OCI-LY1 (cell line): ENCODE data around the gene RILP.
"Not testable (repeated sequence)": the region's sequence is repeated elsewhere in the genome, so short reads cannot be mapped to it uniquely, and the experiment has no call there.

Experiments
- H2AFZ ChIP-seq: fragments of 200-600 bp; sonication (generic), shearing (Covaris generic); 2 replicates; pipeline ENCODE4 v1.6.0; 2014; ENCODE audit warnings: antibody characterized with exemption, mild to moderate bottlenecking, low read length
- H3F3A ChIP-seq: fragments of 200-600 bp; sonication (generic), shearing (Covaris generic); 2 replicates; pipeline ENCODE4 v1.6.0; 2014; ENCODE audit warnings: mild to moderate bottlenecking, antibody characterized with exemption, low read length, moderate library complexity; ENCODE audit not compliant: insufficient read depth
- H3K27ac ChIP-seq: fragments of 200-600 bp; sonication (generic); 2 replicates; pipeline ENCODE4 v1.5.1; 2014; ENCODE audit warnings: low read length, mixed run types, mild to moderate bottlenecking, low read depth; ENCODE audit not compliant: poor library complexity, severe bottlenecking
- H3K27me3 ChIP-seq: fragments of 200-600 bp; sonication (generic); 2 replicates; pipeline ENCODE4 v1.6.0; 2014; ENCODE audit warnings: antibody characterized with exemption, mild to moderate bottlenecking, low read length, moderate library complexity; ENCODE audit not compliant: insufficient read depth
- H3K36me3 ChIP-seq: fragments of 200-600 bp; sonication (generic); 2 replicates; pipeline ENCODE4 v1.6.1; 2014; ENCODE audit warnings: mild to moderate bottlenecking, antibody characterized with exemption, low read length, moderate library complexity, mixed read lengths; ENCODE audit not compliant: insufficient read depth
- H3K4me1 ChIP-seq: fragments of 200-600 bp; sonication (generic); 2 replicates; pipeline ENCODE4 v1.5.1; 2014; ENCODE audit warnings: mild to moderate bottlenecking, low read length, moderate library complexity; ENCODE audit not compliant: insufficient read depth, severe bottlenecking
- H3K4me2 ChIP-seq: fragments of 200-600 bp; sonication (generic), shearing (Covaris generic); 2 replicates; pipeline ENCODE4 v1.6.1; 2014; ENCODE audit warnings: low read length
- H3K4me3 ChIP-seq: fragments of 200-600 bp; sonication (generic); 2 replicates; pipeline ENCODE4 v1.5.1; 2014; ENCODE audit warnings: low read length, low read depth, mild to moderate bottlenecking, mixed read lengths; ENCODE audit not compliant: poor library complexity, severe bottlenecking
- H3K79me2 ChIP-seq: fragments of 200-600 bp; shearing (Covaris generic); 2 replicates; pipeline ENCODE4 v1.6.1; 2016; ENCODE audit warnings: mixed run types, low read length, mixed read lengths; ENCODE audit not compliant: insufficient read depth
- H3K9ac ChIP-seq: fragments of 200-600 bp; sonication (generic), shearing (Covaris generic); 2 replicates; pipeline ENCODE4 v1.6.1; 2014; ENCODE audit warnings: mild to moderate bottlenecking, low read length, mixed read lengths
- H3K9me2 ChIP-seq: fragments of 200-600 bp; sonication (generic), shearing (Covaris generic); 2 replicates; pipeline ENCODE4 v1.6.1; 2014; ENCODE audit warnings: low read depth, mild to moderate bottlenecking, low read length, mixed read lengths
- H3K9me3 ChIP-seq: fragments of 200-600 bp; shearing (Covaris generic); 2 replicates; pipeline ENCODE4 v1.6.1; 2014; ENCODE audit warnings: low read length, mixed read lengths
- H4K20me1 ChIP-seq: fragments of 200-600 bp; sonication (generic), shearing (Covaris generic); 2 replicates; pipeline ENCODE4 v1.6.0; 2016; ENCODE audit warnings: mild to moderate bottlenecking, low read length; ENCODE audit not compliant: insufficient read depth
- EZH2 ChIP-seq: fragments of 200-600 bp; sonication (generic), shearing (Covaris generic); IDR thresholded peaks from 2 replicates; pipeline ENCODE4 v1.8.0; 2017; ENCODE audit warnings: borderline replicate concordance, mixed run types, mild to moderate bottlenecking, antibody characterized with exemption, low read length, moderate library complexity, mixed read lengths
- TF ChIP-seq, protein P1 (sequence below): fragments of 200-600 bp; sonication (generic), shearing (Covaris generic); IDR thresholded peaks from 2 replicates; pipeline ENCODE4 v1.5.1; 2017; ENCODE audit warnings: mild to moderate bottlenecking, antibody characterized with exemption, low read length, moderate library complexity, mixed read lengths

The RILP gene

DNA sequence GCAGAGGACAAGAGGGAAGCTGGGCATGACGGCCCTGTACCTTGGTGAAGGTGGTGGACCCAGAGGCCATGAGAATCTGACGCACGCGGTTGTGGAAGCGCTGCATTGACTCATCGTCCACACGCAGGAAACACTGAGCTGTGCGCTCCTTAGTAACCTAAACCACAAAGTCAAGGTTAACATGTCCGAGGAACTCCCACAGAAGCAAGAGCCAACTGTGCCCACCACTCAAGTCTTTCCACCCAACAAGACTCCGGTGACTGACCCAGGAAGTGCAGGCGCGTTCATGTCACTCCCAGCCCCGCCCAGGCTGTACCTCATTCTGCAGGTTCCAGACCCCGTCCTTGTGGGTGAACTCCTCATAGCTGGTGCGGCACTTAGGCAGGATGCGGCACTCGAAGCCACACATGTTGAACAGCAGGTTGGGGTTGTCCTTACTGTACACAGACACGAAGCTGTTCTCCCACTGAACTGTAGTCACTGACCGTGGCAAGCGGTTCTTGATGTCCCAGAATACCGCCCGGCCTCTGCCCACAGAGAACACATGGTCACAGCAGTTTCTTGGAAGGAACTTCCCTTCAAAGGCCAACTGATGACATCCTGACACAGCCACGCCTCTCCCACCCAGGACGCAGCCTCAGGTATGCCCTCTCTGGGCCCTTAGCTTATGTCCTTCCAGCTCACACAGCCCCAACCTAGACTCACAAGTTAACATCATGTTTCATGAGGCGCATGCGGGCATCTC, 23.5 kb upstream of the RILP start:
- Histone ChIP-seq H3K9me3 (no peaks in the 10 kb centered on the region), H3K4me2 (no peak overlapping the region), H2AFZ (no peak overlapping the region), H3K4me3 (no peak overlapping the region), H3K9me2 (no peaks in the 10 kb centered on the region), H3K27ac (no peak overlapping the region), H3K4me1 (no peaks in the 10 kb centered on the region), H3K36me3 (peaks cover 96% of the 10 kb centered on the region), H4K20me1 (no peaks in the 10 kb centered on the region), H3K27me3 (no peaks in the 10 kb centered on the region), H3K79me2 (no peaks in the 10 kb centered on the region), H3F3A (0 out of 2 replicates have a peak, but pooled peaks cover 5% of the 10 kb centered on the region), H3K9ac (no peak overlapping the region)
- TF ChIP-seq EZH2 = no peak
- TF ChIP-seq, protein P1, sequence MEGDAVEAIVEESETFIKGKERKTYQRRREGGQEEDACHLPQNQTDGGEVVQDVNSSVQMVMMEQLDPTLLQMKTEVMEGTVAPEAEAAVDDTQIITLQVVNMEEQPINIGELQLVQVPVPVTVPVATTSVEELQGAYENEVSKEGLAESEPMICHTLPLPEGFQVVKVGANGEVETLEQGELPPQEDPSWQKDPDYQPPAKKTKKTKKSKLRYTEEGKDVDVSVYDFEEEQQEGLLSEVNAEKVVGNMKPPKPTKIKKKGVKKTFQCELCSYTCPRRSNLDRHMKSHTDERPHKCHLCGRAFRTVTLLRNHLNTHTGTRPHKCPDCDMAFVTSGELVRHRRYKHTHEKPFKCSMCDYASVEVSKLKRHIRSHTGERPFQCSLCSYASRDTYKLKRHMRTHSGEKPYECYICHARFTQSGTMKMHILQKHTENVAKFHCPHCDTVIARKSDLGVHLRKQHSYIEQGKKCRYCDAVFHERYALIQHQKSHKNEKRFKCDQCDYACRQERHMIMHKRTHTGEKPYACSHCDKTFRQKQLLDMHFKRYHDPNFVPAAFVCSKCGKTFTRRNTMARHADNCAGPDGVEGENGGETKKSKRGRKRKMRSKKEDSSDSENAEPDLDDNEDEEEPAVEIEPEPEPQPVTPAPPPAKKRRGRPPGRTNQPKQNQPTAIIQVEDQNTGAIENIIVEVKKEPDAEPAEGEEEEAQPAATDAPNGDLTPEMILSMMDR = no peak

DNA sequence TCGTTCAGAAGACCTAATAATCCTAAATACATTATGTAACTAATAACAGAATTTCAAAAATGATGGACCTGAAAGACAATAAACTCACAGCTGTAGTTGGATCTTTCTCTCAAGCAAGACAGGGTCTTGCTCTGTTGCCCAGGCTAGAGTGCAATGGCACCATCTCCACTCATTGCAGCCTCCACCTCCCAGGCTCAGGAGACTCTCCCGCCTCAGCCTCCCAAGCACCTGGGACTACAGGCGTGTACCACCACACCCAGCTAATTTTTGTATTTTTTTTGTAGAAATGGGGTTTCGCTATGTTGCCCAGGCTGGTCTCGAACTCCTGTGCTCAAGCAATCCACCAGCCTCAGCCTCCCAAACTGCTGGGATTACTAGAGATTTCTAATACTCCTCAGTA, 14.3 kb upstream of the RILP start:
- H3K9me3 ChIP-seq, H3K4me2 ChIP-seq, H2AFZ ChIP-seq, H3F3A ChIP-seq, H3K9ac ChIP-seq, H3K4me1 ChIP-seq, H4K20me1 ChIP-seq, H3K79me2 ChIP-seq, H3K4me3 ChIP-seq, H3K27ac ChIP-seq, H3K9me2 ChIP-seq, H3K27me3 ChIP-seq: not testable (repeated sequence)
- peaks cover 91% of the 10 kb centered on the region for H3K36me3 ChIP-seq

DNA sequence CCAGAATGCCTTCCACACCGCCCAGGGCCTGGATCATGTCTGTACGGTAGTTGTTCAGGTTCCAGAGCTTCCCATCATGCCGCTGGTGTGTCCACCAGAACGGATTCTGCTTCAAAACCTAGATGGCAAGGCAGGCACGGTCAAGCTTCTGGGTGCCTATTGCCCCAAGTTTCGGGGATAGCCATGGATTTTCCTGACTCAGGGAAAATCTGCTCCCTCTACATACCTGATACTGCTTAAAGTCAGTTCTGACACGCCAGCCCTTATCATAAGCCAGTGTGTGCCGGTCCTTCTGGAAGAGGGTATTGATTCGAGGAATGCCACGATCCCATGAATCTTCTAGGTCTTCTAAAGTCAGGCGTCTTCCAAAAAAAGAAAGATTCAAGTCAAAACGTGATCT, 11.4 kb upstream of the RILP start:
- no peaks in the 10 kb centered on the region for H4K20me1 ChIP-seq
- H3K79me2 ChIP-seq = no peaks in the 10 kb centered on the region
- peaks cover 90% of the 10 kb centered on the region for H3K36me3 ChIP-seq
- no peak for TF ChIP-seq EZH2
- TF ChIP-seq, protein P1 = no peak
- H3K9me3 ChIP-seq = no peaks in the 10 kb centered on the region
- no peak overlapping the region for H3K4me3 ChIP-seq
- H3K27ac ChIP-seq = no peak overlapping the region
- H3K9me2 ChIP-seq = no peaks in the 10 kb centered on the region
- no peak overlapping the region for H3K9ac ChIP-seq
- H3F3A ChIP-seq = no peaks in the 10 kb centered on the region
- no peak overlapping the region for H2AFZ ChIP-seq
- no peaks in the 10 kb centered on the region for H3K27me3 ChIP-seq
- no peaks in the 10 kb centered on the region for H3K4me1 ChIP-seq
- H3K4me2 ChIP-seq = no peak overlapping the region

DNA sequence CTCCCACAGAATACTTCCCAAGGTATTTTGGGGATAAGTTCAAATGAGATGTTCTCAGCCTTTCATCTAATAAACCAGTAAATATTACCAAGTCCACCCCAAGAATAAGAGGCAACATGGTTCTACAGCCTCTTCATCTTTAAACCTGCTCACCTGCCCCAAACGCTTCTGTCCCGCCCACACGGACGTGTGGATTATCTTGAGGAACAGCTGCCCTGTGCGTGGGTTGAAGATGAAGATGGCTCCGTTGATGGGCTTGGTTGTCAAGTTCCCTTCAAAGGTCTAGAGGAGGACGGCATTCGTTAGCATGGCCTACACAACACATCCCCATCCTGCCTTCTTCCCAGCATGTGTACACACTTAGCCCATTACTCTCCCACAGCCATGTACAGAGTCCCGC, 8.4 kb upstream of the RILP start:
- Histone ChIP-seq H3K4me2 (no peak overlapping the region), H3K9me3 (no peaks in the 10 kb centered on the region), H3K9me2 (no peaks in the 10 kb centered on the region), H4K20me1 (no peaks in the 10 kb centered on the region), H3K4me3 (no peak overlapping the region), H3K4me1 (no peaks in the 10 kb centered on the region), H3F3A (no peaks in the 10 kb centered on the region), H3K27me3 (no peaks in the 10 kb centered on the region), H3K36me3 (peaks cover 94% of the 10 kb centered on the region), H3K27ac (no peak overlapping the region), H2AFZ (no peak overlapping the region), H3K79me2 (no peaks in the 10 kb centered on the region), H3K9ac (no peak overlapping the region)
- TF ChIP-seq EZH2 = no peak
- TF ChIP-seq, protein P1 = no peak
